ENCODE results near the gene CCNG1. TPM values are rescaled to one million over a fixed set of nuclear protein-coding genes. Genes with fewer than 3 reads are reported as not detected.

The CCNG1 gene
- total RNA-seq, 4 donors from 2014 or later: 46.4 to 92.3 (median 64.9) TPM

DNA sequence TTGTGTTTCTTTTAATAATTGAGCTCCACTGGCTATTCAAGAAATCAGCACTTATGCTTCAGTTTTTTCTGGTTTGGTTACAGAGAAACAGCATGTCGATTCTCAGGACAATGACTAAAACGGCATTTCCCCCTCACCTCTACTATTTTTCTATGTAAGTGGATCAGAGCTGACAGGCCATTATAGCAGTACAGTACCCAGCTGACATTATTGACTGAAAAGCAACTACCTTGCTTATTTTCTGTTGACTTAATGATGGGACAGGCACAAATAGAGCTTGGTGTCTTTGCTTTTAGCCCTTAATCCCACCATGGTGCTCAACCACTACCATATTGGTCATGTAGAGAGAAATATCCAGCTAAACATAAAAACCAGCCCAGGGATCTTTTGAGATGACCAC is 35.4 kb upstream of the CCNG1 start:
- intact Hi-C loops (cut with DNase I; ENCODE audit: low total_unique reads): no loop called here
- 84% methylated on average over 2 of the region's 2 CpGs for whole genome bisulfite sequencing, 2 donors
- DNase-seq (ENCODE audit: low spot score in 2 of 2): no peak
- TF ChIP-seq POLR2A (IDR thresholded peaks at IDR 0.05): no peak
- TF ChIP-seq, protein P1, sequence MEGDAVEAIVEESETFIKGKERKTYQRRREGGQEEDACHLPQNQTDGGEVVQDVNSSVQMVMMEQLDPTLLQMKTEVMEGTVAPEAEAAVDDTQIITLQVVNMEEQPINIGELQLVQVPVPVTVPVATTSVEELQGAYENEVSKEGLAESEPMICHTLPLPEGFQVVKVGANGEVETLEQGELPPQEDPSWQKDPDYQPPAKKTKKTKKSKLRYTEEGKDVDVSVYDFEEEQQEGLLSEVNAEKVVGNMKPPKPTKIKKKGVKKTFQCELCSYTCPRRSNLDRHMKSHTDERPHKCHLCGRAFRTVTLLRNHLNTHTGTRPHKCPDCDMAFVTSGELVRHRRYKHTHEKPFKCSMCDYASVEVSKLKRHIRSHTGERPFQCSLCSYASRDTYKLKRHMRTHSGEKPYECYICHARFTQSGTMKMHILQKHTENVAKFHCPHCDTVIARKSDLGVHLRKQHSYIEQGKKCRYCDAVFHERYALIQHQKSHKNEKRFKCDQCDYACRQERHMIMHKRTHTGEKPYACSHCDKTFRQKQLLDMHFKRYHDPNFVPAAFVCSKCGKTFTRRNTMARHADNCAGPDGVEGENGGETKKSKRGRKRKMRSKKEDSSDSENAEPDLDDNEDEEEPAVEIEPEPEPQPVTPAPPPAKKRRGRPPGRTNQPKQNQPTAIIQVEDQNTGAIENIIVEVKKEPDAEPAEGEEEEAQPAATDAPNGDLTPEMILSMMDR (IDR thresholded peaks at IDR 0.05): no peak
- H3K4me3 ChIP-seq (ENCODE audit: low read depth, poor library complexity, severe bottlenecking): no peak overlapping the region

DNA sequence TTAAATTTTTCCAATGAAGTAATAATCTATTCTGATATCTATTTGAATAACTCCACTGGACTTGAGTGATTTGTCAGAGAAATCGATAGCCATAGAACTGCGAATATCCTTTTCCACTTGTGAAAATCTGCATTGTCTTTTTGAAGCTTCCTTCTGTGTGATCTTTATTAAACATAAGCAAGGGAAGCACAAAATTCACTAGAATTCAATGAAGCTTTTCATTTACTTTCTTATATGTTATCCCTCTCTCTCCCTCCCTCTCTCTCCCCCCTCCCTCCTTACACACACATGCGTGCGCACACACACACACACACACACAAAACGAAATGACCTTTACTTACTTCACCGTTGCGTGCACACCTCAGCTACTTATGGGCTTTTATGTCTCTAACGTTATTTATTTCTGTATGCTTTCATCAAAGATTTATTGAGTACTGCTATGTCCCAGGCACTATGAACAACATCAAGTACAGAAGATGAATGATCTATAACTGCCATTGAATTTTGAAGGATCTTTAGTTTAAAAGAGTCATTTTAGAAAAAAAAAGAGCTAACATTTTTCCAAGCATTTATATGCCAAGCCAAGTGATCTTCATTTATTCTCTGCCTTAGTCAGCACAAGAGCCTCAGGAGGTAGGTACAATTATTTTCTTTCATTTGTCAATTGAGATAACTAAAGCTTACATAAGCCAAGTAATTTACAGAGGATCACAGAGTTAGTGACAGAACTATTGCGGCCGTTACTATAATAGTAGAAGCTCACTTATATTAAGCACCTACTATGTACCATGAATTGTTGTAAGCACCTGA is 32.8 kb upstream of the CCNG1 start:
- DNase-seq (ENCODE audit: low spot score in 2 of 2): no peak
- no peak overlapping the region for H3K4me3 ChIP-seq (ENCODE audit: low read depth, poor library complexity, severe bottlenecking)
- intact Hi-C loops (cut with DNase I; ENCODE audit: low total_unique reads): no loop called here
- 58 to 66% methylated on average over 10 of the region's 10 CpGs for WGBS, 2 donors
- no peak for TF ChIP-seq POLR2A (IDR thresholded peaks at IDR 0.05)
- TF ChIP-seq, protein P1 (IDR thresholded peaks at IDR 0.05): no peak

DNA sequence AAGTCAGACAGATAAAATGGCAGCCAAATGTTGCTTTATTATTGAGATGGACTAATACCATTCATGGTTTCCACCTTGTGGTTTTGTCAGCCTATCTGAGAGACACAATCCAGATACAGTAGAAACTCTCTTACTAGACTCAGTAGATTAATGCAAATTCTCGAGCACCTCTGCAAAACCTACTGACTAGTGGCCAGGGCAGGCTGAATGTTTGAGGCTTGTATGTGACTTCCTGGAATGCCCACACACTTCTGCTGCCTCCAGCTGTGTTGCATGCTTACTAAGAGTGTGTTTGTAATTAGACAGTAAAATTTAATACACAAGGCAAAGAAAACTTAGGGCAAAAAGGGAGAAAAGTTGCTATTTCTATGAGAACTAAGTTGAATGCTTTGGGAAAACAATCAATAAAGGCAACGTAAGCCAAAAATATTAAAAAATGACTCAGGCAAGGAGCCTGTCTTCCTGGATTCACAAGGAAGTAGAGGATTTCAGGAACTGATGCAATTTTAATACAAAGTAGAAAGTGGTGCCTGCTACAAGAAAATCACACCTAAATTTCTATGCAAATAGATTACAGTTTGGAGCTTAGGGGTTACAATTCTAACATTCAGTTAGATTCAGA is 30.2 kb upstream of the CCNG1 start:
- no peak for TF ChIP-seq POLR2A (IDR thresholded peaks at IDR 0.05)
- TF ChIP-seq, protein P1 (IDR thresholded peaks at IDR 0.05): no peak
- no peak overlapping the region for H3K4me3 ChIP-seq (ENCODE audit: low read depth, poor library complexity, severe bottlenecking)
- DNase-seq (ENCODE audit: low spot score in 2 of 2): no peak
- intact Hi-C loops (cut with DNase I; ENCODE audit: low total_unique reads): no loop called here
- 29 to 41% methylated on average over 2 of the region's 2 CpGs for WGBS, 2 donors

DNA sequence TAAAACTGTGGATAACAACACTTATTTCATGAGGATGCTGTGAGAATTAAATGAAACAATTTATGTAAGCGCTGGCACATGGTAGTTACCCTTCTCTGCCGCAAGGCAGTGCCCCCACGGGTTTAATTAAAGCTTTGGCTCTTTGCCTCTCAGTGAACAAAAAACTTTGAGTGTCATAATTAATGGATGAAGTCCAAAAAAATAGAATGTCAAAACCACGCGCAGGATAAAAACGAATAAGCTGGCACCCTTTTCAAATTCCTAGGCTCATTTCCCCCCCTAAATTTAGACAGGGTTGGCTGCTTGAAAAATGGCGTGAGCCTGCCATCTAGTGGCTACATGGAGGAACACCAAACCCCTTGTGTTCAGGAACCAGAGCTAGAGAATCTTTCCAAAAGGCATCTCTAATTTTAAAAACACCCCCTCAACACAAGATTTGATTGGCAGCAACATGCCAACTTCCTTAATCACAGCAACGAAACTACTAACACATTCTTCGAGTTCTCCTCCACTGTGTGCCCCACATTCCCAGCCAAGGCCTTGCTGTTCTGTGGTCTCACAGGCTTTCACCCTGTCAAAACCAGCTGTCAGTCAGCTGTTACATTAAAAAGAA is 29.0 kb upstream of the CCNG1 start:
- no peak overlapping the region for H3K4me3 ChIP-seq (ENCODE audit: low read depth, poor library complexity, severe bottlenecking)
- peak; percentile 40 to 90 for DNase-seq (ENCODE audit: low spot score in 2 of 2)
- 1 to 6% methylated on average over 9 of the region's 9 CpGs for WGBS, 2 donors
- intact Hi-C loops (cut with DNase I; ENCODE audit: low total_unique reads): no loop called here
- TF ChIP-seq POLR2A (IDR thresholded peaks at IDR 0.05): no peak
- TF ChIP-seq, protein P1 (IDR thresholded peaks at IDR 0.05): peak in 1 of 3 donors; percentile 85

DNA sequence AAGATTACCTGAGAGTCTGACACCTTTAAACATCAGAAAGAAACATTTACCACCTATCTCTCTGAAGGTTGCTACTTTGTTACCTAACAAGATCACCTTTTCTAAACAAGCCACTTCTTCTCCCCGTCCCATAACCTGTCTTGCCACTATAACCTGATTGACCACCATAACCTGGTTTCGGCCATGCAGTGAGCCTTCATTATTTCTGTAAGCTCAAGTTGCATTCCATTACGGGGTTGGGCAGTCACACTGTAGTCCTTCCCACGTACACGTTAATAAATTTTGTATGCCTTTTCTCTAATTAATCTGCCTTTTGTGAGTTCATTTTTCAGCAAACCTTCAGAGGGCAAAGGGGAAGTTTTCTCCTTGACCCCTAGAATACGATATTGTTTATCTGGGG is 28.0 kb upstream of the CCNG1 start:
- intact Hi-C loops (cut with DNase I; ENCODE audit: low total_unique reads): no loop called here
- no peak overlapping the region for H3K4me3 ChIP-seq (ENCODE audit: low read depth, poor library complexity, severe bottlenecking)
- 62 to 73% methylated on average over 6 of the region's 6 CpGs for WGBS, 2 donors
- TF ChIP-seq, protein P1 (IDR thresholded peaks at IDR 0.05): no peak
- no peak for TF ChIP-seq POLR2A (IDR thresholded peaks at IDR 0.05)
- no peak for DNase-seq (ENCODE audit: low spot score in 2 of 2)
